Measurements from ENCODE around the gene EIF4H. TPM values are rescaled to one million over a fixed set of nuclear protein-coding genes. Genes with fewer than 3 reads are reported as not detected.

Gene EIF4H
- total and polyA plus RNA-seq, 2 donors (not counting 3 experiments of a cell fraction or from before 2014, with no cell fraction given), result 406 to 415 TPM

GRCh38 chr7:74149603-74150002 is 24.6 kb upstream of the EIF4H start:
- H3K4me2 ChIP-seq (ENCODE audit: insufficient read depth, low read length), result no peak overlapping the region
- no peaks in the 10 kb centered on the region for H4K20me1 ChIP-seq (replicated peaks; ENCODE audit: control insufficient read depth, extremely low read depth, insufficient read depth, low read length)
- H3K36me3 ChIP-seq (ENCODE audit: control insufficient read depth in 2 of 2, extremely low read depth in 1 of 2, insufficient read depth in 2 of 2, low read length in 2 of 2), result no peaks in the 10 kb centered on the region
- TF ChIP-seq POLR2A (IDR thresholded peaks at IDR 0.05; ENCODE audit: low read depth, low read length), result no peak
- TF ChIP-seq JUN (IDR thresholded peaks at IDR 0.05; ENCODE audit: borderline replicate concordance, insufficient read depth, insufficient read length, low read depth), result no peak
- TF ChIP-seq POLR2AphosphoS5 (IDR thresholded peaks at IDR 0.05; ENCODE audit: insufficient read depth, low read depth, low read length), result no peak
- BruUV-seq (replicated peaks), result no TSS peak
- POLR2A ChIA-PET, result no interaction called here
- H3K4me1 ChIP-seq (ENCODE audit: control insufficient read depth, extremely low read depth, insufficient read depth, low read length), result no peaks in the 10 kb centered on the region
- CTCF ChIA-PET, result no interaction called here
- no peak overlapping the region for H3K4me3 ChIP-seq (replicated peaks in 1 of 3; ENCODE audit: insufficient read depth in 1 of 3, low read depth in 1 of 3, low read length in 3 of 3)
- no peak overlapping the region for H2AFZ ChIP-seq (ENCODE audit: low read depth, low read length)
- H3K27me3 ChIP-seq (ENCODE audit: control insufficient read depth in 2 of 2, insufficient read depth in 2 of 2, low read length in 2 of 2), result no peaks in the 10 kb centered on the region
- intact Hi-C loops (cut with micrococcal nuclease), result no loop called here
- no peak overlapping the region for H3K27ac ChIP-seq (ENCODE audit: insufficient read depth, low read depth, low read length)
- DNase-seq (ENCODE audit: low read depth, low spot score), result no peak
- no peak for FAIRE-seq
- no peaks in the 10 kb centered on the region for H3K9me1 ChIP-seq (replicated peaks; ENCODE audit: control insufficient read depth, extremely low read depth, insufficient read depth, low read length)
- no peak overlapping the region for H3K9ac ChIP-seq (replicated peaks; ENCODE audit: extremely low read depth, insufficient read depth, low read length)
- H3K79me2 ChIP-seq (ENCODE audit: control insufficient read depth, insufficient read depth, low read length), result no peaks in the 10 kb centered on the region
- dilution Hi-C loops (cut with MboI; ENCODE audit: extremely low pct_ligation_motif_present, low sequenced_read_pairs), result no loop called here
- H3K9me3 ChIP-seq (replicated peaks; ENCODE audit: control insufficient read depth, insufficient read depth, low read length), result no peaks in the 10 kb centered on the region

- Histone ChIP-seq H3K9me1 (replicated peaks; ENCODE audit: control insufficient read depth, extremely low read depth, insufficient read depth, low read length) (no peaks in the 10 kb centered on the region), H3K4me2 (ENCODE audit: insufficient read depth, low read length) (no peak overlapping the region), H3K9me3 (replicated peaks; ENCODE audit: control insufficient read depth, insufficient read depth, low read length) (no peaks in the 10 kb centered on the region), H3K27me3 (ENCODE audit: control insufficient read depth in 2 of 2, insufficient read depth in 2 of 2, low read length in 2 of 2) (no peaks in the 10 kb centered on the region), H3K4me3 (replicated peaks in 1 of 3; ENCODE audit: insufficient read depth in 1 of 3, low read depth in 1 of 3, low read length in 3 of 3) (no peak overlapping the region), H2AFZ (ENCODE audit: low read depth, low read length) (no peak overlapping the region), H4K20me1 (replicated peaks; ENCODE audit: control insufficient read depth, extremely low read depth, insufficient read depth, low read length) (no peaks in the 10 kb centered on the region), H3K79me2 (ENCODE audit: control insufficient read depth, insufficient read depth, low read length) (no peaks in the 10 kb centered on the region), H3K27ac (ENCODE audit: insufficient read depth, low read depth, low read length) (no peak overlapping the region), H3K9ac (replicated peaks; ENCODE audit: extremely low read depth, insufficient read depth, low read length) (no peak overlapping the region), H3K36me3 (ENCODE audit: control insufficient read depth in 2 of 2, extremely low read depth in 1 of 2, insufficient read depth in 2 of 2, low read length in 2 of 2) (no peaks in the 10 kb centered on the region), H3K4me1 (ENCODE audit: control insufficient read depth, extremely low read depth, insufficient read depth, low read length) (no peaks in the 10 kb centered on the region)
- no peak for FAIRE-seq
- TF ChIP-seq MAX (IDR thresholded peaks at IDR 0.05; ENCODE audit: insufficient read depth, insufficient read length) (no peak), MYC (IDR thresholded peaks at IDR 0.05; ENCODE audit: low read depth, low read length) (no peak), POLR2AphosphoS5 (IDR thresholded peaks at IDR 0.05; ENCODE audit: insufficient read depth, low read depth, low read length) (no peak), EZH2 (IDR thresholded peaks at IDR 0.05; ENCODE audit: borderline replicate concordance, low read depth, low read length, severe bottlenecking) (no peak), POLR2A (IDR thresholded peaks at IDR 0.05; ENCODE audit: low read depth, low read length) (no peak), GATA2 (IDR thresholded peaks at IDR 0.05; ENCODE audit: insufficient read depth, insufficient read length, low read depth, low read length) (no peak), JUN (IDR thresholded peaks at IDR 0.05; ENCODE audit: borderline replicate concordance, insufficient read depth, insufficient read length, low read depth) (no peak), FOS (IDR thresholded peaks at IDR 0.05; ENCODE audit: borderline replicate concordance, insufficient read depth, low read length) (no peak)
- TF ChIP-seq, protein P1, sequence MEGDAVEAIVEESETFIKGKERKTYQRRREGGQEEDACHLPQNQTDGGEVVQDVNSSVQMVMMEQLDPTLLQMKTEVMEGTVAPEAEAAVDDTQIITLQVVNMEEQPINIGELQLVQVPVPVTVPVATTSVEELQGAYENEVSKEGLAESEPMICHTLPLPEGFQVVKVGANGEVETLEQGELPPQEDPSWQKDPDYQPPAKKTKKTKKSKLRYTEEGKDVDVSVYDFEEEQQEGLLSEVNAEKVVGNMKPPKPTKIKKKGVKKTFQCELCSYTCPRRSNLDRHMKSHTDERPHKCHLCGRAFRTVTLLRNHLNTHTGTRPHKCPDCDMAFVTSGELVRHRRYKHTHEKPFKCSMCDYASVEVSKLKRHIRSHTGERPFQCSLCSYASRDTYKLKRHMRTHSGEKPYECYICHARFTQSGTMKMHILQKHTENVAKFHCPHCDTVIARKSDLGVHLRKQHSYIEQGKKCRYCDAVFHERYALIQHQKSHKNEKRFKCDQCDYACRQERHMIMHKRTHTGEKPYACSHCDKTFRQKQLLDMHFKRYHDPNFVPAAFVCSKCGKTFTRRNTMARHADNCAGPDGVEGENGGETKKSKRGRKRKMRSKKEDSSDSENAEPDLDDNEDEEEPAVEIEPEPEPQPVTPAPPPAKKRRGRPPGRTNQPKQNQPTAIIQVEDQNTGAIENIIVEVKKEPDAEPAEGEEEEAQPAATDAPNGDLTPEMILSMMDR (IDR thresholded peaks at IDR 0.05; ENCODE audit: extremely low read depth in 1 of 2, insufficient read depth in 1 of 2, low read depth in 1 of 2, low read length in 2 of 2), result no peak
- DNase-seq (ENCODE audit: low read depth, low spot score), result no peak
- BruUV-seq (replicated peaks), result no TSS peak
- ChIA-PET CTCF (no interaction called here), POLR2A (no interaction called here)
- intact Hi-C loops (cut with micrococcal nuclease) (no loop called here), dilution Hi-C loops (cut with MboI; ENCODE audit: extremely low pct_ligation_motif_present, low sequenced_read_pairs) (no loop called here)
Measured at GRCh38 chr7:74153736-74154135, 20.4 kb upstream of the EIF4H start.
